ENCODE results near the gene MINAR2.

The MINAR2 gene

DNA sequence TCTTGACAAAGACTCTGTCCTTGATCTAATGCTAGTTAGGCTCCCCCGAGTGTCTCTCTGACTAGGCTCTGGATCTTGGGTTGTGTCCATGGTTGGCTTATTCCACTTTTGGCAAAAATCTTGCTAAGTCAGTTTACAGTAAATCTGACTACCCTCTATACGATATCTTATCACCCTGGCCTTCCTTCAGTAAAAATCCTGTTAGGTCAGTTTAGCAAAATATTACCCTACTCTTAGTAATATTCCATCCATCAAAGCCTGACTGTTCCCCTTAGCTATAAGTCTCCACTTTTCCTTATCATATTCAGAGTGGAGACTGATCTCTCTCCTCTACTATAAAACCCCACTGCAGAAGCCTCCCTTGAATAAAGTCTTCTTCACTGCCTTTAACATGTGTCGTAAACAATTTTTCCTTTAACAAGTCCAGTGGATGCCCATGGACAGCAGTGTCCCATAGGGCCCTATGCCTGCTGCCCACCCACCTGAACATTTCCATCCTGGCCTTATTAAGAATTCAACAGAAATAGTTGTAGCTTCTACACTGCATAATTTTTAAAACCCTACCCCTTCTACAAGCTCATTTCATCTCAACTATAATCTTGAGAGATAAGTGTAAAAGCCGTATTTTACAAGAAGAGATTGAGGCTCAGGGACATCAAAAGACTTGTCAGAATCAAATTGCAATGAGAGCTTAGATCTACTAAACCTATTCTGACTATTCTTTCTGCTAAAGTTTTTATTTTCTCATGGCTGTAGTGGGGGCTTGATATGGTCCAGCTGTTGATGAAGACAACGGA lies 22.3 kb downstream of the MINAR2 start:
- in situ Hi-C loops (cut with HindIII; ENCODE audit: low sequenced_read_pairs), result no loop called here
- H3K4me3 ChIP-seq (ENCODE audit: low read depth, low read length), result no peak overlapping the region
- no peak for DNase-seq (ENCODE audit: low read depth, low spot score)
- TF ChIP-seq CTCF (IDR thresholded peaks at IDR 0.05; ENCODE audit: low read depth, low read length), result no peak

DNA sequence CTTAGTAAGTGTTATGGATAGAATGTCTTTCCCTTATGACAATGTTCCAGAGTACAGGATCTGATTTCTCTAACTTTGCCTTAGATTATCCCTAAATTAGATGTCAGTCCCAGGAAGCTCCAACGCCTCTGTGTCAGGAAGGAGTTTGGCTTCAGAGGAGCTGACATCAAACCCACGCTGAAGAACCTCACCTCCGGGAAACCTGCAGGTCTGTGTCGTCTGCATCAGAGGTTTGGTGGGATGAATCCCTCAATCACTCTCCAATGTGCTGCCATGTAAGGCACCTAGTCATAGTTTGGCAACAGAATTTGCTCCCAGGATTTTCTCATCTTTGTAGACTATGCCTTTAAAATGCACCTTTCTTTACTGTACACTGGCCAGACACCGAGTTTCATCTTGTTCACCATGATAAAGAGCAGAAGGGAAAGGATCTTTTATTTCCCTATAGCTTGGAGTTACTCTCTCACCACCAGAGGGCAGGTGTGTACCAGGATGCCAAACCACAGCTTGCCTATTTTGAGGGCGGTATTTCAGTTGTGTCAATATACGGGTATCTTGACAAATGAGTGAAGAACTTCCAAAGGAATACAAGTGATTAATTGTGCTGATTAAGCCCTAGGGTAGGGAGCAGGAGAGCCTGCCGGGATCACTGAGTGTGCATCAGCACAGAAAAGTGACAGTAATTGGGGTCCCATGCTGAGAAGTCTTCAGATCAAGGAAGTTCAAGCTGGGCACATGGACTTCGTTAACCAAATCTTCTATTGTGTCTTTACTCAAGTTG lies 23.4 kb downstream of the MINAR2 start:
- in situ Hi-C loops (cut with HindIII; ENCODE audit: low sequenced_read_pairs), result no loop called here
- DNase-seq (ENCODE audit: low read depth, low spot score), result peak; percentile 57
- H3K4me3 ChIP-seq (ENCODE audit: low read depth, low read length), result no peak overlapping the region
- peak; percentile 87 for TF ChIP-seq CTCF (IDR thresholded peaks at IDR 0.05; ENCODE audit: low read depth, low read length)

- in situ Hi-C loops (cut with HindIII; ENCODE audit: low sequenced_read_pairs), result no loop called here
- H3K4me3 ChIP-seq (ENCODE audit: low read depth, low read length), result no peak overlapping the region
- no peak for TF ChIP-seq CTCF (IDR thresholded peaks at IDR 0.05; ENCODE audit: low read depth, low read length)
- no peak for DNase-seq (ENCODE audit: low read depth, low spot score)
Observed at GRCh38 chr5:129773376-129773775, 25.5 kb downstream of the MINAR2 start.

GRCh38 chr5:129781594-129781993 lies 33.7 kb downstream of the MINAR2 start:
- no peak for TF ChIP-seq CTCF (IDR thresholded peaks at IDR 0.05; ENCODE audit: low read depth, low read length)
- in situ Hi-C loops (cut with HindIII; ENCODE audit: low sequenced_read_pairs), result no loop called here
- H3K4me3 ChIP-seq (ENCODE audit: low read depth, low read length), result no peak overlapping the region
- no peak for DNase-seq (ENCODE audit: low read depth, low spot score)

GRCh38 chr5:129803403-129803802 lies 55.5 kb downstream of the MINAR2 start:
- H3K4me3 ChIP-seq (ENCODE audit: low read depth, low read length), result no peak overlapping the region
- DNase-seq (ENCODE audit: low read depth, low spot score), result no peak
- TF ChIP-seq CTCF (IDR thresholded peaks at IDR 0.05; ENCODE audit: low read depth, low read length), result no peak
- in situ Hi-C loops (cut with HindIII; ENCODE audit: low sequenced_read_pairs), result no loop called here

GRCh38 chr5:129804705-129805104 lies 56.8 kb downstream of the MINAR2 start:
- DNase-seq (ENCODE audit: low read depth, low spot score), result no peak
- H3K4me3 ChIP-seq (ENCODE audit: low read depth, low read length), result no peak overlapping the region
- in situ Hi-C loops (cut with HindIII; ENCODE audit: low sequenced_read_pairs), result no loop called here
- no peak for TF ChIP-seq CTCF (IDR thresholded peaks at IDR 0.05; ENCODE audit: low read depth, low read length)

Measured in astrocyte of the spinal cord (primary cell).